ENCODE results near the gene NCOR2. TPM values are rescaled to one million over a fixed set of nuclear protein-coding genes. Genes with fewer than 3 reads are reported as not detected.

The NCOR2 gene
- total and polyA plus RNA-seq, 11 donors: 62.1 to 184 (median 127) TPM

DNA sequence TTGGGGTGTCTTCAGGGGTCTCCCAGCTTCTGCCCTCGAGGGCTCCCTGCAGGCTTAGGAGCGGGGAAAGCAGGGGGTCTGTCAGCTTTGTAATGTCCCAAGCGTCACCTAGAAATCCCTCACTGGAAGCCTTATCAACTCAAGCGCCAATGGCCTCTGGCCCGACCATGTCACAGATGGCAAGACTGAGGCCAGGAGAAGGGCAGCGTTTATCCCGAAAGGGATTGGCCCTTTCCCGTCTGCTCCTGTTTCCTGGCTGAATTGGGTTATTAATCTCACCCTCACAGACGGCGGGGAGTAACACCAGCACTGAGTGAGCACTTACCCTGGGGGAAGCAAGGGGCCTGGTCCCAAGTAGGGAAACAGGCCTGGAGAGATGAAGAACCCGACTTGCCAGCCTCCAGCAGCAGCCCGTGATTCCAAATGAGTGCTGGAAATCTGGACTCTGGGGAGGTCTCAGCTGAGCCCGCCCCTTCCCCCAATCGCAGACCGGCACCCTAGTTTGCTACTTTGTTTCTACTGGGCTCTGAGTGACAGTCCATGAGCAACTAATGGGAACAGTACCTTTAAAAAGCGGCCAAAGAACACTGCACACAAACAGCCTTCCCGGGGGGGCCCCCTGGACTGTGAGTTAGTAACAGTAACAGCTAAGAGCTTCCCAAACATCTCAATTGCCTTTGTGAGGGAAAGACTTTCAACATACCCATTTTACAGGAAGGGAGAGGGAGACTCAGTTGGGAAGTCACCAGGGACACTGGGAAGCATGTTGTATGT is 2.1 kb upstream of the NCOR2 start:
- H3K4me1 ChIP-seq: peaks cover 0 to 38% (median 29%) of the 10 kb centered on the region in 12 donors
- peak overlapping the region in 11 of 12 donors; percentile 74 to 99 (median 93) for H3K27ac ChIP-seq

DNA sequence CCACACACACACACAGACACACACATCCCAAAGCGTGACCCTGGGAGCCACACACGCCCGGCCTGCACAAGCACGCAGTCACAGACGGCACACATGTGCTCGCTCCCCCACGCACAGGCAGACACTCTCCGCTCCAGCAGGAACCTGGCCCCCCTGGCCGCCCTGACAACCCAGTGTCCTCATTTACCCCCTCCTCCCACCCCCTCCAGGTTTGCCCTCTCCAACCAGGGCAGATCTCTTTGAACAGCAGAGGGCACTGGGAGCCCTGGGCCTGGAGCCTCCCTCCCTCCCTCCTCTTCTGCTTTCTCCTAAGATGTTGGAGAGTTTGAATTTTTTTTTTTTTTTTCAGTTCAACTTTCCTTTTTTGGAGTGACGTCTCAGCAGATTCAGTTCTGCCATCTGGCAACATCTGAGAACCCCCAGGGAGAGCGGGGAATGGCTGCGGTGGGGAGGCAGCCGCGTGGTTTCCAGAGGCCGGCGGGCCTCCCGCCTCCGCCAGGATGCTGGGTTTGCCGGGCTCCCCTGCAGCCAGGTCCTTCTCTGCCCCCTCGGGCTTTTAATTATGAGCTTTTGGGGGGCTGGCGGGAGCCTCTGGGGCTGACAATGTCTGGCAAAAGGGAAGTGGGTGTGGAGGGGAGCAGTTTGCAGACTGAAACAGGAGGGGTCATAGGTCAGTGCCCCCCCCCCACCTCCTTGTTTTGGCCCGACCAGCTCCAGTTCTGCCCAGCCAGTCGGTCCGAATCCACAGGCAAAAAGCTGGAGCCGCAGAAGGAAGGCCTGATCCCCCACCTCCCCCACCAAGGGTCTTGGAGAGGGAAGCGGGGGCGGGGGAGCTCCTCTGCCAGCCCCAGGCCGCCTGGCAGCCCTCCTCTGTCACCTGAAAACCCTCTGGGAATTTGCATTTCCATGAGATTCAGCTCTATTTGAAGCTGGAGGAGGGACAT is 1.3 kb upstream of the NCOR2 start:
- peak overlapping the region; percentile 66 to 99 (median 92) for H3K27ac ChIP-seq
- peaks cover 0 to 45% (median 36%) of the 10 kb centered on the region in 12 donors for H3K4me1 ChIP-seq
- peak; percentile 83 to 88 (median 87) for DNase-seq

More for the DNA sequence above, 2.1 kb upstream of the NCOR2 start:
- WGBS, 4 donors: 80 to 87% (median 86%) methylated on average over 17 of the region's 17 CpGs
- Histone ChIP-seq H3K36me3 (peaks cover 0 to 2% (median 0%) of the 10 kb centered on the region in 9 donors), H3K9me3 (no peaks in the 10 kb centered on the region), H3K4me3 (no peak overlapping the region), H3K27me3 (no peaks in the 10 kb centered on the region)
- TF ChIP-seq, protein P1, sequence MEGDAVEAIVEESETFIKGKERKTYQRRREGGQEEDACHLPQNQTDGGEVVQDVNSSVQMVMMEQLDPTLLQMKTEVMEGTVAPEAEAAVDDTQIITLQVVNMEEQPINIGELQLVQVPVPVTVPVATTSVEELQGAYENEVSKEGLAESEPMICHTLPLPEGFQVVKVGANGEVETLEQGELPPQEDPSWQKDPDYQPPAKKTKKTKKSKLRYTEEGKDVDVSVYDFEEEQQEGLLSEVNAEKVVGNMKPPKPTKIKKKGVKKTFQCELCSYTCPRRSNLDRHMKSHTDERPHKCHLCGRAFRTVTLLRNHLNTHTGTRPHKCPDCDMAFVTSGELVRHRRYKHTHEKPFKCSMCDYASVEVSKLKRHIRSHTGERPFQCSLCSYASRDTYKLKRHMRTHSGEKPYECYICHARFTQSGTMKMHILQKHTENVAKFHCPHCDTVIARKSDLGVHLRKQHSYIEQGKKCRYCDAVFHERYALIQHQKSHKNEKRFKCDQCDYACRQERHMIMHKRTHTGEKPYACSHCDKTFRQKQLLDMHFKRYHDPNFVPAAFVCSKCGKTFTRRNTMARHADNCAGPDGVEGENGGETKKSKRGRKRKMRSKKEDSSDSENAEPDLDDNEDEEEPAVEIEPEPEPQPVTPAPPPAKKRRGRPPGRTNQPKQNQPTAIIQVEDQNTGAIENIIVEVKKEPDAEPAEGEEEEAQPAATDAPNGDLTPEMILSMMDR (IDR thresholded peaks at IDR 0.05): no peak
- no peak for TF ChIP-seq POLR2A (IDR thresholded peaks at IDR 0.05)
- intact Hi-C loops (cut with DNase I): loop anchor here (2.0 to 10.0 kb wide), 16 partner anchors 48 to 535 kb away; no protein-coding TSS in a partner anchor
- DNase-seq (no peak), ATAC-seq (no peak)

DNA sequence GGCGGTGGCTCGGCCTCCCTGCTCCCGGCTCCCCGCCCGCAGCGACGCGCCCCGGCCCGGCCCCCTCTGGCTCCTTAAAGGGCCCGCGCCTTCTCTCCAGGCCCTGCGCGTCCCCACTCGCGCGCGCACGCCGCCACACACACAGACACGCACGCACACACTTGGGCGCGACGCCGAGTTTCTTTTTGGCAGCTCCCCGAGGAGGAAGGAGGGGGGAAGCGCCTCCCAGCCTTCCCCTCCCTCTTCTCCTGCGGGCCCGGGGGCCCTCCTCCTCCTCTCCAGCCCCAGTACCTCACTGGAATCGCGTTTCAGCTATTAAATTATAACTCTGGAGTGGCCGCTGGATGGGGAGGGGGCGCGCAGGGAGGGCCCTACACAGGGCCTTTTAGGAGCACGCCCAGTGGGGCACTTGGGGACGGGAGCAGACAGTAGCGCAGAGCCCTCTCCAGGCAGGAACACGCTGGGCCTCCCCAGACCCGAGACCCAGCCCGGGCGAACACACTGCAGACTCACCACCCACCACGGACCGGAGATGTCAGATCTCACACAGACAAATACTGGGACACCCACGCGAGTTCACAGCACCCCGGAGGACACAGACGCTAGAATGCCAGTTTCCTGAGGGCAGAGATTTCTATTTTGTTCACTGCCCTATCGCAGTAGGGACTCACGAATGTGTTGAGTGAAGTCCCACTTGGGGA is 411 bp upstream of the NCOR2 start:
- peaks cover 0 to 2% (median 0%) of the 10 kb centered on the region in 9 donors for H3K36me3 ChIP-seq
- no peak for TF ChIP-seq POLR2A (IDR thresholded peaks at IDR 0.05)
- TF ChIP-seq, protein P1 (IDR thresholded peaks at IDR 0.05): peak in 1 of 12 donors; percentile 16
- WGBS, 4 donors: 0 to 1% (median 0%) methylated on average over 15 to 50 of the region's 50 CpGs
- intact Hi-C loops (cut with DNase I): loop anchor here (1.0 to 10.0 kb wide), 20 partner anchors 49 to 533 kb away; no protein-coding TSS in a partner anchor
- DNase-seq (peak; percentile 96 to 98 (median 96)), ATAC-seq (peak; percentile 79 to 90 (median 86))
- peak overlapping the region in 11 of 12 donors; percentile 24 to 99 (median 47) for H3K4me3 ChIP-seq
- H3K9me3 ChIP-seq: no peaks in the 10 kb centered on the region
- no peaks in the 10 kb centered on the region for H3K27me3 ChIP-seq
- peak overlapping the region; percentile 66 to 99 (median 92) for H3K27ac ChIP-seq
- peaks cover 0 to 53% (median 43%) of the 10 kb centered on the region in 12 donors for H3K4me1 ChIP-seq

More for the DNA sequence above, 1.3 kb upstream of the NCOR2 start:
- TF ChIP-seq, protein P1 (IDR thresholded peaks at IDR 0.05): peak in 10 of 12 donors; percentile 15 to 51 (median 36)
- no peak for TF ChIP-seq POLR2A (IDR thresholded peaks at IDR 0.05)
- intact Hi-C loops (cut with DNase I): loop anchor here (1.0 to 10.0 kb wide), 15 partner anchors 51 to 534 kb away; no protein-coding TSS in a partner anchor
- WGBS, 4 donors: 6 to 43% (median 33%) methylated on average over 13 to 28 of the region's 28 CpGs
- H3K27me3 ChIP-seq: no peaks in the 10 kb centered on the region
- peaks cover 0 to 2% (median 0%) of the 10 kb centered on the region in 9 donors for H3K36me3 ChIP-seq
- peak; percentile 39 to 63 (median 47) for ATAC-seq
- no peaks in the 10 kb centered on the region for H3K9me3 ChIP-seq
- H3K4me3 ChIP-seq: peak overlapping the region in 7 of 12 donors; percentile 24 to 52 (median 47)

All from heart left ventricle (tissue), 16 donors.